GM12874 (cell line): Measurements from ENCODE around the gene LIPE.

Source experiments
- CTCF ChIP-seq: IDR thresholded peaks from 2 replicates; pipeline ENCODE4 v1.5.1; 2011; ENCODE audit warnings: low read depth, mild to moderate bottlenecking, control low read depth, low read length, moderate library complexity; ENCODE audit not compliant: insufficient read depth

LIPE gene

GRCh38 chr19:42427313-42427712 is at the start of gene LIPE:
LIPE (minus strand) TSS chr19:42427388; CDS start chr19:42427149, 239 bp downstream.
- TF ChIP-seq CTCF: no peak

- TF ChIP-seq CTCF: no peak
These were observed 48.2 kb upstream of the LIPE start for GRCh38 chr19:42475366-42475765.

- TF ChIP-seq CTCF: no peak
These were observed 47.6 kb upstream of the LIPE start for GRCh38 chr19:42474743-42475142.

GRCh38 chr19:42473686-42474085 is 46.5 kb upstream of the LIPE start:
- no peak for TF ChIP-seq CTCF

GRCh38 chr19:42472402-42473147 is 45.4 kb upstream of the LIPE start:
- no peak for TF ChIP-seq CTCF

- TF ChIP-seq CTCF: no peak
These were observed 44.5 kb upstream of the LIPE start for GRCh38 chr19:42471554-42472249.

- TF ChIP-seq CTCF: no peak
These were observed 42.4 kb upstream of the LIPE start for GRCh38 chr19:42469311-42470235.
